Naive thymus-derived CD4-positive, alpha-beta T cell (primary cell): ENCODE data around the gene ODC1. TPM values are rescaled to one million over a fixed set of nuclear protein-coding genes. Genes with fewer than 3 reads are reported as not detected.

ENCODE experiments used
- ATAC-seq: fragments of 150-1000 bp; cut with Tn5 transposase; 2 replicates; pipeline ENCODE4 v1.10.0; 2021; ENCODE audit warnings: mild to moderate bottlenecking, moderate library complexity
- CTCF ChIA-PET: fragments of 350-600 bp; sonication (Branson Sonifier 250); formaldehyde crosslinking; loops from one replicate; lab custom pipeline; 2021; ENCODE audit warnings: antibody characterized with exemption; lab: Charles Lee
- POLR2A ChIA-PET: fragments of 350-600 bp; sonication (Branson Sonifier 250); formaldehyde crosslinking; loops from one replicate; lab custom pipeline; 2021; ENCODE audit warnings: antibody characterized with exemption, inconsistent platforms; lab: Charles Lee
- DNase-seq, 9 donors: peaks; one replicate each; pipeline versions ENCODE4 v3.0.0 to v3.0.0-alpha.2; 2020 to 2022; ENCODE audit warnings: mixed read lengths in 1 of 9
- H3K27ac ChIP-seq: one replicate; pipeline ENCODE4 v1.7.0; 2013; ENCODE audit warnings: mild to moderate bottlenecking, low read depth, low read length, moderate library complexity
- H3K27me3 ChIP-seq, 2 donors: one replicate each; pipeline ENCODE4 v1.7.0; 2013; ENCODE audit warnings: low read length in 2 of 2, mild to moderate bottlenecking in 2 of 2, moderate library complexity in 2 of 2; ENCODE audit not compliant: control insufficient read depth in 2 of 2, insufficient read depth in 2 of 2
- H3K36me3 ChIP-seq, 3 experiments: 1 replicate in 2 of 3; 2 replicates in 1 of 3; pipeline ENCODE4 v1.7.0; 2013; ENCODE audit warnings: low read length in 3 of 3, mild to moderate bottlenecking in 3 of 3, moderate library complexity in 1 of 3; ENCODE audit not compliant: insufficient read depth in 3 of 3, control insufficient read depth in 2 of 3
- H3K4me1 ChIP-seq, 2 donors: one replicate each; pipeline ENCODE4 v1.7.0; 2013; ENCODE audit warnings: low read length in 2 of 2, mild to moderate bottlenecking in 2 of 2, moderate library complexity in 1 of 2; ENCODE audit not compliant: control insufficient read depth in 2 of 2, insufficient read depth in 2 of 2
- H3K4me3 ChIP-seq: 2 replicates; pipeline ENCODE4 v1.7.0; 2013; ENCODE audit warnings: mild to moderate bottlenecking, low read length
- H3K9me3 ChIP-seq, 3 experiments: 1 replicate in 2 of 3; 2 replicates in 1 of 3; pipeline ENCODE4 v1.7.0; 2013; ENCODE audit warnings: low read length in 3 of 3; ENCODE audit not compliant: control insufficient read depth in 2 of 3
- H3K27ac Mint-ChIP-seq, 9 donors: one replicate each; pipeline ENCODE4 v1.8.0; 2020 to 2022; ENCODE audit warnings: mixed read lengths in 9 of 9, mild to moderate bottlenecking in 8 of 9, moderate library complexity in 5 of 9, inconsistent platforms in 2 of 9
- H3K27me3 Mint-ChIP-seq, 5 donors: one replicate each; pipeline ENCODE4 v1.8.0; 2021 to 2022; ENCODE audit warnings: mixed read lengths in 5 of 5, mild to moderate bottlenecking in 1 of 5
- H3K36me3 Mint-ChIP-seq, 5 donors: one replicate each; pipeline ENCODE4 v1.8.0; 2020 to 2022; ENCODE audit warnings: mixed read lengths in 5 of 5, mild to moderate bottlenecking in 3 of 5, inconsistent platforms in 1 of 5
- H3K4me1 Mint-ChIP-seq, 7 donors: one replicate each; pipeline ENCODE4 v1.8.0; 2020 to 2022; ENCODE audit warnings: mixed read lengths in 7 of 7, mild to moderate bottlenecking in 3 of 7, inconsistent platforms in 1 of 7
- H3K4me3 Mint-ChIP-seq, 10 donors: one replicate each; pipeline ENCODE4 v1.8.0; 2020 to 2022; ENCODE audit warnings: mild to moderate bottlenecking in 10 of 10, mixed read lengths in 10 of 10, moderate library complexity in 6 of 10, inconsistent platforms in 2 of 10
- H3K9me3 Mint-ChIP-seq, 11 donors: one replicate each; pipeline ENCODE4 v1.8.0; 2020 to 2022; ENCODE audit warnings: mixed read lengths in 11 of 11, mild to moderate bottlenecking in 4 of 11, inconsistent platforms in 1 of 11, moderate library complexity in 1 of 11
- intact Hi-C, 2 donors: fragments of 100-400 bp; cut with micrococcal nuclease; formaldehyde crosslinking; loops; one replicate each; pipeline ENCODE4 v1.15.1; 2023
- polyA plus RNA-seq, 2 donors: library from polyadenylated mRNA; unstranded; fragments of 300-500 nt; fragmentation: Illumina TruSeq; gene quantifications; one replicate each; pipeline ENCODE4 v1.2.3, GENCODE V29; 2021
- total RNA-seq, 6 experiments: library from RNA in 5 of 6; stranded (reverse) in 5 of 6; gene quantifications; 1 replicate in 5 of 6; 2 replicates in 1 of 6; pipeline ENCODE4 v1.2.3 and lab custom pipeline; 2021 to 2026

Gene ODC1
- total and polyA plus RNA-seq, 7 experiments from 2014 or later: 32.7 to 88.2 (median 52.4) TPM

GRCh38 chr2:10487081-10487740, 39.1 kb upstream of the ODC1 start:
- no peak overlapping the region for H3K27ac ChIP-seq
- no peak overlapping the region for H3K27ac Mint-ChIP-seq
- H3K4me3 ChIP-seq: no peak overlapping the region
- POLR2A ChIA-PET: no interaction called here
- ATAC-seq: no peak
- CTCF ChIA-PET: no interaction called here
- no peak overlapping the region for H3K4me3 Mint-ChIP-seq
- no peaks in the 10 kb centered on the region for H3K36me3 ChIP-seq
- intact Hi-C loops: no loop called here
- peaks cover 0 to 10% (median 2%) of the 10 kb centered on the region in 11 donors for H3K9me3 Mint-ChIP-seq
- H3K27me3 ChIP-seq: no peaks in the 10 kb centered on the region
- H3K36me3 Mint-ChIP-seq: peaks cover 0 to 7% (median 3%) of the 10 kb centered on the region in 5 donors
- no peaks in the 10 kb centered on the region for H3K4me1 ChIP-seq
- H3K27me3 Mint-ChIP-seq: peaks cover 0 to 39% (median 8%) of the 10 kb centered on the region in 5 donors
- peaks cover 0 to 2% (median 0%) of the 10 kb centered on the region in 7 donors for H3K4me1 Mint-ChIP-seq
- no peaks in the 10 kb centered on the region for H3K9me3 ChIP-seq
- DNase-seq: peak in 1 of 9 donors; percentile 14

- peaks cover 0 to 2% (median 0%) of the 10 kb centered on the region in 7 donors for H3K4me1 Mint-ChIP-seq
- H3K9me3 ChIP-seq: no peaks in the 10 kb centered on the region
- intact Hi-C loops: no loop called here
- H3K36me3 Mint-ChIP-seq: peaks cover 0 to 7% (median 3%) of the 10 kb centered on the region in 5 donors
- peaks cover 0 to 10% (median 2%) of the 10 kb centered on the region in 11 donors for H3K9me3 Mint-ChIP-seq
- H3K27ac ChIP-seq: no peak overlapping the region
- ATAC-seq (no peak), DNase-seq (peak in 1 of 9 donors; percentile 13)
- H3K27me3 ChIP-seq: no peaks in the 10 kb centered on the region
- no peak overlapping the region for H3K4me3 ChIP-seq
- H3K4me3 Mint-ChIP-seq: no peak overlapping the region
- no peaks in the 10 kb centered on the region for H3K4me1 ChIP-seq
- CTCF ChIA-PET: no interaction called here
- peaks cover 0 to 43% (median 8%) of the 10 kb centered on the region in 5 donors for H3K27me3 Mint-ChIP-seq
- no peak overlapping the region for H3K27ac Mint-ChIP-seq
- POLR2A ChIA-PET: no interaction called here
- no peaks in the 10 kb centered on the region for H3K36me3 ChIP-seq
Observed at GRCh38 chr2:10486601-10487079, 38.5 kb upstream of the ODC1 start.

- CTCF ChIA-PET: no interaction called here
- H3K4me1 ChIP-seq: no peaks in the 10 kb centered on the region
- Mint-ChIP-seq H3K4me3 (no peak overlapping the region), H3K36me3 (peaks cover 0 to 3% (median 2%) of the 10 kb centered on the region in 5 donors), H3K27ac (no peak overlapping the region), H3K9me3 (peaks cover 0 to 5% (median 0%) of the 10 kb centered on the region in 11 donors), H3K27me3 (peaks cover 0 to 40% (median 5%) of the 10 kb centered on the region in 5 donors), H3K4me1 (peaks cover 0 to 4% (median 0%) of the 10 kb centered on the region in 7 donors)
- H3K36me3 ChIP-seq: no peaks in the 10 kb centered on the region
- POLR2A ChIA-PET: no interaction called here
- no peak for ATAC-seq
- no peak overlapping the region for H3K27ac ChIP-seq
- no peak for DNase-seq
- intact Hi-C loops: no loop called here
- H3K9me3 ChIP-seq: no peaks in the 10 kb centered on the region
- H3K27me3 ChIP-seq: no peaks in the 10 kb centered on the region
- no peak overlapping the region for H3K4me3 ChIP-seq
Observed at GRCh38 chr2:10486091-10486490, 38.0 kb upstream of the ODC1 start.

GRCh38 chr2:10482913-10483312, 34.8 kb upstream of the ODC1 start:
- ATAC-seq (no peak), DNase-seq (no peak)
- Histone ChIP-seq H3K27me3 (no peaks in the 10 kb centered on the region), H3K9me3 (no peaks in the 10 kb centered on the region), H3K4me3 (no peak overlapping the region), H3K36me3 (no peaks in the 10 kb centered on the region), H3K27ac (no peak overlapping the region), H3K4me1 (no peaks in the 10 kb centered on the region)
- H3K9me3 Mint-ChIP-seq: no peaks in the 10 kb centered on the region
- peaks cover 0 to 43% (median 0%) of the 10 kb centered on the region in 5 donors for H3K27me3 Mint-ChIP-seq
- intact Hi-C loops: no loop called here
- ChIA-PET CTCF (no interaction called here), POLR2A (no interaction called here)
- no peak overlapping the region for H3K4me3 Mint-ChIP-seq
- no peak overlapping the region for H3K27ac Mint-ChIP-seq
- no peaks in the 10 kb centered on the region for H3K36me3 Mint-ChIP-seq
- H3K4me1 Mint-ChIP-seq: peaks cover 0 to 11% (median under 1%) of the 10 kb centered on the region in 7 donors

- no peak overlapping the region for H3K4me3 Mint-ChIP-seq
- H3K9me3 Mint-ChIP-seq: no peaks in the 10 kb centered on the region
- H3K9me3 ChIP-seq: no peaks in the 10 kb centered on the region
- no peaks in the 10 kb centered on the region for H3K36me3 Mint-ChIP-seq
- CTCF ChIA-PET: no interaction called here
- no peak overlapping the region for H3K27ac Mint-ChIP-seq
- peaks cover 0 to 15% (median 5%) of the 10 kb centered on the region in 7 donors for H3K4me1 Mint-ChIP-seq
- H3K36me3 ChIP-seq: no peaks in the 10 kb centered on the region
- POLR2A ChIA-PET: no interaction called here
- no peak for DNase-seq
- peaks cover 0 to 3% of the 10 kb centered on the region in 2 donors for H3K4me1 ChIP-seq
- H3K27me3 Mint-ChIP-seq: peaks cover 0 to 39% (median 0%) of the 10 kb centered on the region in 5 donors
- H3K27me3 ChIP-seq: no peaks in the 10 kb centered on the region
- no peak overlapping the region for H3K4me3 ChIP-seq
- ATAC-seq: no peak
- intact Hi-C loops: no loop called here
- no peak overlapping the region for H3K27ac ChIP-seq
Observed at GRCh38 chr2:10482460-10482859, 34.3 kb upstream of the ODC1 start.

- Mint-ChIP-seq H3K9me3 (no peaks in the 10 kb centered on the region), H3K4me3 (no peak overlapping the region), H3K27me3 (peaks cover 0 to 38% (median 0%) of the 10 kb centered on the region in 5 donors), H3K4me1 (peaks cover 6 to 20% (median 13%) of the 10 kb centered on the region in 7 donors), H3K27ac (peak overlapping the region in 1 of 9 donors; percentile 3), H3K36me3 (no peaks in the 10 kb centered on the region)
- Histone ChIP-seq H3K27ac (no peak overlapping the region), H3K9me3 (no peaks in the 10 kb centered on the region), H3K27me3 (no peaks in the 10 kb centered on the region), H3K4me1 (peaks cover 0 to 6% of the 10 kb centered on the region in 2 donors), H3K36me3 (no peaks in the 10 kb centered on the region), H3K4me3 (no peak overlapping the region)
- CTCF ChIA-PET: no interaction called here
- intact Hi-C loops: no loop called here
- POLR2A ChIA-PET: no interaction called here
- DNase-seq (no peak), ATAC-seq (no peak)
Observed at GRCh38 chr2:10481666-10482157, 33.6 kb upstream of the ODC1 start.
